GM12878 (cell line): ENCODE results near the gene IGSF23. TPM values are rescaled to one million over a fixed set of nuclear protein-coding genes. Genes with fewer than 3 reads are reported as not detected.

Experiments used
- ATAC-seq: fragments of 200-7000 bp; cut with Tn5 transposase; 3 replicates; pipeline ENCODE4 v1.9.1; 2020; ENCODE audit warnings: mild to moderate bottlenecking, moderate library complexity
- BruUV-seq: library from RNA; stranded (reverse); fragments of 400-500 nt; replicated peaks from 2 replicates; lab custom pipeline; 2021; lab: Mats Ljungman, UMichigan
- CTCF ChIA-PET: fragments of 300-600 bp; sonication (Branson Sonifier 250); formaldehyde crosslinking; extraction: SDS; loops from one replicate; lab custom pipeline; 2021; ENCODE audit warnings: inconsistent platforms; lab: Yijun Ruan, JAX
- POLR2A ChIA-PET: fragments of 350-600 bp; formaldehyde crosslinking; extraction: SDS; loops from one replicate; lab custom pipeline; 2021; ENCODE audit warnings: inconsistent platforms; lab: Charles Lee
- RAD21 ChIA-PET: fragments of 300-600 bp; sonication (Branson Sonifier 250); formaldehyde crosslinking; loops from one replicate; lab custom pipeline; 2023; ENCODE audit warnings: antibody characterized with exemption; ENCODE audit not compliant: unreplicated experiment; lab: Charles Lee
- SMC1A ChIA-PET: fragments of 300-600 bp; sonication (Branson Sonifier 250); formaldehyde crosslinking; loops from one replicate; lab custom pipeline; 2023; ENCODE audit not compliant: unreplicated experiment, uncharacterized antibody; lab: Charles Lee
- DNase-seq: peaks from one replicate; pipeline ENCODE4 v3.0.0-alpha.2; 2011; ENCODE audit warnings: low read depth, low spot score
- FAIRE-seq: peaks from 3 replicates; lab custom pipeline; 2011; peaks lifted over from hg19 to GRCh38; lab: Jason Lieb, UNC
- H2AFZ ChIP-seq: 2 replicates; pipeline ENCODE4 v1.6.0; 2011; ENCODE audit warnings: low read depth, low read length, control low read depth; ENCODE audit not compliant: control insufficient read depth
- H3K27ac ChIP-seq: 2 replicates; pipeline ENCODE4 v1.5.1; 2011; ENCODE audit warnings: control low read depth; ENCODE audit not compliant: control insufficient read depth, insufficient read depth
- H3K27me3 ChIP-seq, 2 experiments: replicated peaks in 1 of 2; 2 replicates each; pipeline versions ENCODE4 v1.6.0 to v1.6.1; 2011; ENCODE audit warnings: low read length in 1 of 2; ENCODE audit not compliant: control insufficient read depth in 2 of 2, insufficient read depth in 2 of 2
- H3K36me3 ChIP-seq, 2 experiments: 2 replicates each; pipeline ENCODE4 v1.5.1; 2011; ENCODE audit warnings: low read length in 1 of 2; ENCODE audit not compliant: control insufficient read depth in 2 of 2, insufficient read depth in 2 of 2
- H3K4me1 ChIP-seq: 2 replicates; pipeline ENCODE4 v1.6.1; 2011; ENCODE audit warnings: mild to moderate bottlenecking, low read length, moderate library complexity, mixed read lengths; ENCODE audit not compliant: control insufficient read depth, insufficient read depth
- H3K4me2 ChIP-seq: 2 replicates; pipeline ENCODE4 v1.6.0; 2011; ENCODE audit warnings: control low read depth; ENCODE audit not compliant: control insufficient read depth, insufficient read depth
- H3K4me3 ChIP-seq: fragments of 200-600 bp; sonication (generic); 2 replicates; pipeline ENCODE4 v1.5.1; 2016
- H3K79me2 ChIP-seq: 2 replicates; pipeline ENCODE4 v1.6.0; 2011; ENCODE audit warnings: low read length; ENCODE audit not compliant: control insufficient read depth, insufficient read depth
- H3K9ac ChIP-seq: 2 replicates; pipeline ENCODE4 v1.8.0; 2011; ENCODE audit warnings: low read length, control low read depth, mixed read lengths; ENCODE audit not compliant: control insufficient read depth, insufficient read depth
- H3K9me3 ChIP-seq: replicated peaks from 3 replicates; pipeline ENCODE4 v1.5.1; 2011; ENCODE audit warnings: mild to moderate bottlenecking, low read length; ENCODE audit not compliant: control insufficient read depth, insufficient read depth
- H4K20me1 ChIP-seq: 2 replicates; pipeline ENCODE4 v1.6.0; 2011; ENCODE audit not compliant: control insufficient read depth, insufficient read depth
- CBX3 ChIP-seq: fragments of 200-600 bp; sonication (generic); IDR thresholded peaks from 2 replicates; pipeline ENCODE4 v1.6.1; 2016; ENCODE audit warnings: low read depth, borderline replicate concordance
- KLF5 ChIP-seq: fragments of 450-650 bp; IDR thresholded peaks from 2 replicates; pipeline ENCODE4 v1.6.1; 2014; ENCODE audit warnings: mild to moderate bottlenecking; ENCODE audit not compliant: partially characterized antibody
- SIN3A ChIP-seq: IDR thresholded peaks from 2 replicates; pipeline ENCODE4 v1.6.1; 2012; ENCODE audit warnings: low read depth, low read length, improper control_type of control experiment
- WGBS: methylation state at CpG from one replicate; pipeline ENCODE4 v1.1.6; 2016; ENCODE audit warnings: low lambda C conversion rate; ENCODE audit not compliant: insufficient replicate concordance, insufficient coverage; ENCODE audit errors: missing lambda C conversion rate; 5-methylcytosine and 5-hydroxymethylcytosine counted together
- in situ Hi-C: fragments of 300-500 bp; cut with MboI; formaldehyde crosslinking; loops from 9 replicates; pipeline ENCODE4 v1.14.3; 2018; ENCODE audit warnings: mixed read lengths
- intact Hi-C: fragments of 100-400 bp; cut with micrococcal nuclease; formaldehyde crosslinking; loops from one replicate; pipeline ENCODE4 v1.14.2; 2022; ENCODE audit not compliant: unreplicated experiment
- polyA plus RNA-seq, 11 experiments: library from polyadenylated mRNA; depleted of rRNA in 4 of 11; unstranded in 6 of 11; stranded (reverse) in 5 of 11; fragments of >200 nt; fragmentation: Nextera tagmentation in 4 of 11; fragmentation: Illumina TruSeq in 1 of 11; extraction: Ambion mirVana in 4 of 11; extraction: Trizol in 1 of 11; gene quantifications; 1 replicate in 1 of 11; 2 replicates in 10 of 11; pipeline versions ENCODE4 v1.2.1 to v1.2.3, GENCODE V29; 2011 to 2016; ENCODE audit warnings: inconsistent platforms in 2 of 11, missing spikeins in 2 of 11, low read depth in 1 of 11
- total RNA-seq, 4 experiments: library from RNA; depleted of rRNA in 3 of 4; stranded (reverse); fragments of >200 nt in 3 of 4; fragmentation: Illumina TruSeq in 1 of 4; extraction: Trizol in 1 of 4; gene quantifications; 2 replicates each; pipeline versions ENCODE4 v1.2.1 to v1.2.3, GENCODE V29; 2013 to 2021
- TF ChIP-seq, protein P1 (sequence below): IDR thresholded peaks from 2 replicates; pipeline ENCODE4 v1.6.1; 2011; ENCODE audit warnings: borderline replicate concordance, low read depth, mild to moderate bottlenecking, moderate library complexity, low read length; ENCODE audit not compliant: insufficient read depth, poor library complexity, severe bottlenecking
- TF ChIP-seq, protein P2 (sequence below): fragments of 450-650 bp; IDR thresholded peaks from 2 replicates; pipeline ENCODE4 v1.6.1; 2016; ENCODE audit warnings: mild to moderate bottlenecking

The IGSF23 gene
- total and polyA plus RNA-seq, 10 of the 15 experiments (the other 5 are each of a cell fraction or from before 2014, with no cell fraction given): not detected

DNA sequence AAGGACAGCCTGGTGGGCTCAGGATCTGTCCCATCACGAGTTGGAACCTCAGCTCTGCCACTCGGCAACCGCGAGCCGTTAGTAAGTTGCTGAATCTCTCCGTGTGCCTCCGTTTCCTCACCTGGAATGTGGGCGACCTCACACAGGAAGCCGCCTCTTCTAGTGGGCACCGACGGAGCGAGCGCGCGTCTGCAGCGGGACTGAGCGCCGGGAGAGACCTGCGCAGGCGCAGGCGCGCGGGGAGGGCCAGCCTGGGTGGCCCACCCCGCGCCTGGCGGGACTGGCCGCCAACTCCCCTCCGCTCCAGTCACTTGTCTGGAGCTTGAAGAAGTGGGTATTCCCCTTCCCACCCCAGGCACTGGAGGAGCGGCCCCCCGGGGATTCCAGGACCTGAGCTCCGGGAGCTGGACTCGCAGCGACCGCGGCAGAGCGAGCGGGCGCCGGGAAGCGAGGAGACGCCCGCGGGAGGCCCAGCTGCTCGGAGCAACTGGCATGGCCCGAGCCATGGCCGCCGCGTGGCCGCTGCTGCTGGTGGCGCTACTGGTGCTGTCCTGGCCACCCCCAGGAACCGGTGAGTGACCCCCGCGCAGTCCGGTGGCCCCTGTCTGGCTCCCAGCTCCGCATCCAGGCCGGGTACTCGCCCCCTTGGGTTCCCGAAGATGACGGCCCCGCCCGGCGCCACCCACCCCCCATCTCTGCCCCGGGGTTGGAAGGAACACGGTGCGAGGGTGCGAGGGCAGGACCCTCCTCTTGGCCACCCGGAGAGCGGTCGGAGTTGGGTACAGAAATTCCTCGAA, 30.4 kb downstream of the IGSF23 start, which contains the start of gene PVR:
Gene PVR, plus strand, starts transcription at position 306 of the 797 bp plus-strand sequence. Its CDS starts 187 bp downstream, at position 493.
- Histone ChIP-seq H2AFZ (peak within 1 kb of the TSS; percentile 29; the same call in 1 of the 2 replicates), H3K79me2 (no peaks in the 10 kb centered on the region), H3K4me1 (no peaks in the 10 kb centered on the region), H3K4me3 (peak within 1 kb of the TSS; percentile 36; the same call in 1 of the 2 replicates), H3K36me3 (no peaks in the 10 kb centered on the region), H4K20me1 (no peaks in the 10 kb centered on the region), H3K9ac (no peak within 1 kb of the TSS), H3K27me3 (peaks cover 0 to 2% of the 10 kb centered on the region in 2 experiments; a peak in 1 of 4 replicates), H3K9me3 (no peaks in the 10 kb centered on the region), H3K4me2 (peak within 1 kb of the TSS; percentile 54; the same call in 1 of the 2 replicates), H3K27ac (no peak within 1 kb of the TSS)
- SMC1A ChIA-PET: no interaction called here
- 29% methylated on average over 70 of the region's 70 CpGs for WGBS
- in situ Hi-C loops: no loop called here
- BruUV-seq: no TSS peak
- intact Hi-C loops: no loop called here
- DNase-seq (no peak), FAIRE-seq (no peak)
- POLR2A ChIA-PET: no interaction called here
- RAD21 ChIA-PET: no interaction called here
- TF ChIP-seq SIN3A (no peak), KLF5 (no peak), CBX3 (no peak)
- TF ChIP-seq, protein P1, sequence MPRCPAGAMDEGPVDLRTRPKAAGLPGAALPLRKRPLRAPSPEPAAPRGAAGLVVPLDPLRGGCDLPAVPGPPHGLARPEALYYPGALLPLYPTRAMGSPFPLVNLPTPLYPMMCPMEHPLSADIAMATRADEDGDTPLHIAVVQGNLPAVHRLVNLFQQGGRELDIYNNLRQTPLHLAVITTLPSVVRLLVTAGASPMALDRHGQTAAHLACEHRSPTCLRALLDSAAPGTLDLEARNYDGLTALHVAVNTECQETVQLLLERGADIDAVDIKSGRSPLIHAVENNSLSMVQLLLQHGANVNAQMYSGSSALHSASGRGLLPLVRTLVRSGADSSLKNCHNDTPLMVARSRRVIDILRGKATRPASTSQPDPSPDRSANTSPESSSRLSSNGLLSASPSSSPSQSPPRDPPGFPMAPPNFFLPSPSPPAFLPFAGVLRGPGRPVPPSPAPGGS: no peak
- TF ChIP-seq, protein P2, sequence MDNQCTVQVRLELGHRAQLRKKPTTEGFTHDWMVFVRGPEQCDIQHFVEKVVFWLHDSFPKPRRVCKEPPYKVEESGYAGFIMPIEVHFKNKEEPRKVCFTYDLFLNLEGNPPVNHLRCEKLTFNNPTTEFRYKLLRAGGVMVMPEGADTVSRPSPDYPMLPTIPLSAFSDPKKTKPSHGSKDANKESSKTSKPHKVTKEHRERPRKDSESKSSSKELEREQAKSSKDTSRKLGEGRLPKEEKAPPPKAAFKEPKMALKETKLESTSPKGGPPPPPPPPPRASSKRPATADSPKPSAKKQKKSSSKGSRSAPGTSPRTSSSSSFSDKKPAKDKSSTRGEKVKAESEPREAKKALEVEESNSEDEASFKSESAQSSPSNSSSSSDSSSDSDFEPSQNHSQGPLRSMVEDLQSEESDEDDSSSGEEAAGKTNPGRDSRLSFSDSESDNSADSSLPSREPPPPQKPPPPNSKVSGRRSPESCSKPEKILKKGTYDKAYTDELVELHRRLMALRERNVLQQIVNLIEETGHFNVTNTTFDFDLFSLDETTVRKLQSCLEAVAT: no peak
- TF ChIP-seq, all 136 proteins: peak for 0
- ATAC-seq: no peak
- CTCF ChIA-PET: no interaction called here
